ENCODE data around the gene SMURF1. TPM values are rescaled to one million over a fixed set of nuclear protein-coding genes. Genes with fewer than 3 reads are reported as not detected.

SMURF1 gene
- total RNA-seq, 1 experiment from 2014 or later, result 30.2 TPM

GRCh38 chr7:99090771-99091542, 53.0 kb downstream of the SMURF1 start:
- Histone ChIP-seq H3K36me3 (ENCODE audit: low read depth, low read length) (no peaks in the 10 kb centered on the region), H2AFZ (ENCODE audit: low read length) (no peak overlapping the region), H3K9me3 (ENCODE audit: low read length) (no peaks in the 10 kb centered on the region), H3K4me1 (ENCODE audit: insufficient read depth, low read length) (0 out of 2 replicates have a peak, but pooled peaks cover 3% of the 10 kb centered on the region), H4K20me1 (ENCODE audit: low read length) (peaks cover 59% of the 10 kb centered on the region), H3K4me3 (ENCODE audit: low read length) (no peak overlapping the region), H3K27me3 (ENCODE audit: low read length) (no peaks in the 10 kb centered on the region), H3K9me2 (replicated peaks; ENCODE audit: low read length) (no peaks in the 10 kb centered on the region), H3K79me2 (ENCODE audit: low read length) (peaks cover 97% of the 10 kb centered on the region), H3K27ac (ENCODE audit: low read length) (no peak overlapping the region), H3K9ac (ENCODE audit: low read length) (no peak overlapping the region), H3K4me2 (ENCODE audit: low read length) (no peak overlapping the region), H3F3A (ENCODE audit: low read length, unreplicated experiment) (no peaks in the 10 kb centered on the region)
- DNase-seq, result no peak
- POLR2A ChIA-PET (ENCODE audit: unreplicated experiment), result no interaction called here
- no peak for ATAC-seq
- TF ChIP-seq EZH2 (IDR thresholded peaks at IDR 0.05; ENCODE audit: low read length, unreplicated experiment) (no peak), EZH2phosphoT487 (IDR thresholded peaks at IDR 0.05; ENCODE audit: borderline replicate concordance, low read length) (no peak), CTCF (conservative IDR thresholded peaks at IDR 0.05; ENCODE audit: low read depth, low read length) (no peak)
- intact Hi-C loops (cut with micrococcal nuclease), result no loop called here
- no TSS peak for BruUV-seq (replicated peaks)
- CTCF ChIA-PET, result no interaction called here

- POLR2A ChIA-PET (ENCODE audit: unreplicated experiment), result interaction anchor here (0.6 kb wide), 1 partner anchor 36 kb away, joined by 4 read pairs; no protein-coding TSS in a partner anchor
- TF ChIP-seq EZH2phosphoT487 (IDR thresholded peaks at IDR 0.05; ENCODE audit: borderline replicate concordance, low read length), result no peak
- TF ChIP-seq CTCF (conservative IDR thresholded peaks at IDR 0.05; ENCODE audit: low read depth, low read length), result no peak
- TF ChIP-seq EZH2 (IDR thresholded peaks at IDR 0.05; ENCODE audit: low read length, unreplicated experiment), result no peak
- CTCF ChIA-PET, result no interaction called here
- H3K9ac ChIP-seq (ENCODE audit: low read length), result no peak overlapping the region
- no peak overlapping the region for H2AFZ ChIP-seq (ENCODE audit: low read length)
- H3K27ac ChIP-seq (ENCODE audit: low read length), result no peak overlapping the region
- no peak overlapping the region for H3K4me3 ChIP-seq (ENCODE audit: low read length)
- intact Hi-C loops (cut with micrococcal nuclease), result no loop called here
- H3K4me1 ChIP-seq (ENCODE audit: insufficient read depth, low read length), result 0 out of 2 replicates have a peak, but pooled peaks cover 3% of the 10 kb centered on the region
- no peak overlapping the region for H3K4me2 ChIP-seq (ENCODE audit: low read length)
- H3K9me3 ChIP-seq (ENCODE audit: low read length), result no peaks in the 10 kb centered on the region
- no peaks in the 10 kb centered on the region for H3K27me3 ChIP-seq (ENCODE audit: low read length)
- peaks cover 51% of the 10 kb centered on the region for H4K20me1 ChIP-seq (ENCODE audit: low read length)
- no peaks in the 10 kb centered on the region for H3F3A ChIP-seq (ENCODE audit: low read length, unreplicated experiment)
- no TSS peak for BruUV-seq (replicated peaks)
- DNase-seq (no peak), ATAC-seq (no peak)
- H3K79me2 ChIP-seq (ENCODE audit: low read length), result peaks cover 97% of the 10 kb centered on the region
- H3K9me2 ChIP-seq (replicated peaks; ENCODE audit: low read length), result no peaks in the 10 kb centered on the region
- H3K36me3 ChIP-seq (ENCODE audit: low read depth, low read length), result no peaks in the 10 kb centered on the region
Observed at GRCh38 chr7:99089914-99090629, 53.8 kb downstream of the SMURF1 start.

- H3K9me3 ChIP-seq (ENCODE audit: low read length), result no peaks in the 10 kb centered on the region
- ChIA-PET POLR2A (ENCODE audit: unreplicated experiment) (no interaction called here), CTCF (no interaction called here)
- H3K36me3 ChIP-seq (ENCODE audit: low read depth, low read length), result no peaks in the 10 kb centered on the region
- H3K9me2 ChIP-seq (replicated peaks; ENCODE audit: low read length), result no peaks in the 10 kb centered on the region
- no peak overlapping the region for H3K4me3 ChIP-seq (ENCODE audit: low read length)
- TF ChIP-seq EZH2 (IDR thresholded peaks at IDR 0.05; ENCODE audit: low read length, unreplicated experiment) (no peak), CTCF (conservative IDR thresholded peaks at IDR 0.05; ENCODE audit: low read depth, low read length) (no peak), EZH2phosphoT487 (IDR thresholded peaks at IDR 0.05; ENCODE audit: borderline replicate concordance, low read length) (no peak)
- peaks cover 96% of the 10 kb centered on the region for H3K79me2 ChIP-seq (ENCODE audit: low read length)
- no peaks in the 10 kb centered on the region for H3K27me3 ChIP-seq (ENCODE audit: low read length)
- no peak overlapping the region for H3K4me2 ChIP-seq (ENCODE audit: low read length)
- no peak overlapping the region for H3K27ac ChIP-seq (ENCODE audit: low read length)
- ATAC-seq, result no peak
- intact Hi-C loops (cut with micrococcal nuclease), result no loop called here
- no peak overlapping the region for H3K9ac ChIP-seq (ENCODE audit: low read length)
- no peak overlapping the region for H2AFZ ChIP-seq (ENCODE audit: low read length)
- peaks cover 10% of the 10 kb centered on the region for H3K4me1 ChIP-seq (ENCODE audit: insufficient read depth, low read length)
- peaks cover 36% of the 10 kb centered on the region for H4K20me1 ChIP-seq (ENCODE audit: low read length)
- no peaks in the 10 kb centered on the region for H3F3A ChIP-seq (ENCODE audit: low read length, unreplicated experiment)
- BruUV-seq (replicated peaks), result no TSS peak
- DNase-seq, result no peak
Observed at GRCh38 chr7:99086944-99087343, 57.0 kb downstream of the SMURF1 start.

Measured in PC-3 (cell line).